Pancreas (tissue), 10 donors: ENCODE measurements around the gene TRIM34. TPM values are rescaled to one million over a fixed set of nuclear protein-coding genes. Genes with fewer than 3 reads are reported as not detected.
"Not testable (repeated sequence)": the region's sequence is repeated elsewhere in the genome, so short reads cannot be mapped to it uniquely, and the experiment has no call there.

ENCODE experiments used
- ATAC-seq, 4 donors: fragments of 200-7000 bp; cut with Tn5 transposase; one replicate each; pipeline versions ENCODE4 v1.8.0 to v1.9.1; 2020; ENCODE audit warnings: mild to moderate bottlenecking in 4 of 4, moderate library complexity in 4 of 4
- DNase-seq, 6 donors: peaks; one replicate each; pipeline ENCODE4 v3.0.0-alpha.2; 2020
- FAIRE-seq: peaks from 2 replicates; lab custom pipeline; 2012; peaks lifted over from hg19 to GRCh38; lab: Jason Lieb, UNC
- H3K27ac ChIP-seq, 4 donors: fragments of 200-600 bp; sonication (generic); 1 replicate in 3 of 4; 2 replicates in 1 of 4; pipeline versions ENCODE4 v1.5.0 to v1.8.0; 2020
- H3K27me3 ChIP-seq, 4 donors: fragments of 200-600 bp; one replicate each; pipeline ENCODE4 v1.8.0; 2021
- H3K36me3 ChIP-seq, 3 donors: fragments of 200-600 bp; sonication (generic) in 1 of 3; one replicate each; pipeline versions ENCODE4 v1.5.0 to v1.8.0; 2020 to 2021
- H3K4me1 ChIP-seq, 3 donors: fragments of 200-600 bp; one replicate each; pipeline ENCODE4 v1.8.0; 2021
- H3K4me3 ChIP-seq, 4 donors: fragments of 200-600 bp; sonication (generic) in 2 of 4; one replicate each; pipeline versions ENCODE4 v1.5.0 to v1.8.0; 2020 to 2021
- H3K9me3 ChIP-seq, 4 donors: fragments of 200-600 bp; one replicate each; pipeline ENCODE4 v1.8.0; 2021
- WGBS, 2 donors: extraction: QIAGEN DNeasy Blood & Tissue Kit; methylation state at CpG; one replicate each; pipeline ENCODE4 v1.1.7; 2013; 5-methylcytosine and 5-hydroxymethylcytosine counted together
- intact Hi-C, 3 donors: fragments of 100-400 bp; cut with DNase I; formaldehyde crosslinking; loops; one replicate each; pipeline versions ENCODE4 v1.11.1 to v1.14.2; 2022
- polyA plus RNA-seq, 2 donors: library from polyadenylated mRNA; stranded (reverse); fragments of 200-250 nt; gene quantifications; one replicate each; pipeline ENCODE4 v1.2.3, GENCODE V29; 2013
- total RNA-seq, 6 donors: library from RNA; stranded (reverse); fragmentation: NEBNext Ultra II Directional in 4 of 6; extraction: Animal tissue kit (Norgen Biotek cat#: 25700) in 4 of 6; gene quantifications; one replicate each; pipeline versions ENCODE4 v1.2.1 to v1.2.4, GENCODE V29; 2021 to 2023
- TF ChIP-seq, protein P1 (sequence below), 4 donors: fragments of 200-600 bp; sonication (generic) in 3 of 4; IDR thresholded peaks; one replicate each; pipeline versions ENCODE4 v1.5.0 to v1.8.0; 2021; ENCODE audit warnings: antibody characterized with exemption in 4 of 4
- donor health status: healthy with polysubstance abuse.
- donor health status: DM: no; HTN: no; CAD: no; lungs with moderate emphysema.
- donor health status: DM: no; HTN: no; CAD: no.
- donor health status: control.
- donor health status: control.
- donor health status: Bipolar disorder and iron deficiency.
- donor health status: DM: yes; HTN: yes; CAD: no.
- donor health status: DM: no; HTN: no; CAD: no.
- donor health status: DM: no; HTN: no; CAD: no.
- donor health status: DM: yes; HTN: yes; CAD: no.

TRIM34 gene
- total and polyA plus RNA-seq, 8 donors = 0.54 to 5.6 (median 1.6) TPM

DNA sequence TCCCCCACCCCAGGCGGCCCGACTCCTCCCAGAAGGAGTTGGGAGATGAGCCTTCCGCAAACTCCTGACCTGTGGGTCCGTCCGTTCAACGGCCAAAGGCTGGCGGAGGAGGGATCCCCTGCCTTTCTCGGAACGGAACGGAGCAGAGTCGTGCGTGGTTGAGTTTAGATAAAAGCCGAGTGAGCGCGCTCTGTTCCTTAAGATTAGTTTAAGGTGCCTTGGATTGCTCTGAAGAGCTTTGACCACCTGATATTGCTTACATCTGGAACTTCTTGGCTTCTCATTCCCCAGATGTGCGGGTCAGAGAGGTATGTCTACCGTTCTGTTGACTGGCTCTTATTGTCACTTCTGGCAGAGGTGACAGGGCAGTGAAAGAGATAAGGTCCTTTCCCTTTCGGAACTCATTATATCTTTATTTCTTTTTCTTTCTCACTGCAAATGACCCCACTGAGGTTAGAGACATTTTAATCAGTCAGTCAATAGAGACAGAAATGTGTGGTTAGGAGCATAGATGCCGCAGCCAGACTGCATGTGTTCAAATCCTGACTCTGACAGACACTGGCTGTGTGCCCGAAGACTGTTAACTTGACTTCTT, 28.1 kb upstream of the TRIM34 start, which contains the start of gene TRIM6:
TRIM6 (plus strand) TSS at position 31 of the 595 bp plus-strand sequence; CDS start at position 292, 261 bp downstream.
- DNase-seq (peak; percentile 34 to 66 (median 58)), FAIRE-seq (no peak), ATAC-seq (peak; percentile 63 to 71 (median 68))
- H3K9me3 ChIP-seq = no peaks in the 10 kb centered on the region
- TF ChIP-seq, protein P1, sequence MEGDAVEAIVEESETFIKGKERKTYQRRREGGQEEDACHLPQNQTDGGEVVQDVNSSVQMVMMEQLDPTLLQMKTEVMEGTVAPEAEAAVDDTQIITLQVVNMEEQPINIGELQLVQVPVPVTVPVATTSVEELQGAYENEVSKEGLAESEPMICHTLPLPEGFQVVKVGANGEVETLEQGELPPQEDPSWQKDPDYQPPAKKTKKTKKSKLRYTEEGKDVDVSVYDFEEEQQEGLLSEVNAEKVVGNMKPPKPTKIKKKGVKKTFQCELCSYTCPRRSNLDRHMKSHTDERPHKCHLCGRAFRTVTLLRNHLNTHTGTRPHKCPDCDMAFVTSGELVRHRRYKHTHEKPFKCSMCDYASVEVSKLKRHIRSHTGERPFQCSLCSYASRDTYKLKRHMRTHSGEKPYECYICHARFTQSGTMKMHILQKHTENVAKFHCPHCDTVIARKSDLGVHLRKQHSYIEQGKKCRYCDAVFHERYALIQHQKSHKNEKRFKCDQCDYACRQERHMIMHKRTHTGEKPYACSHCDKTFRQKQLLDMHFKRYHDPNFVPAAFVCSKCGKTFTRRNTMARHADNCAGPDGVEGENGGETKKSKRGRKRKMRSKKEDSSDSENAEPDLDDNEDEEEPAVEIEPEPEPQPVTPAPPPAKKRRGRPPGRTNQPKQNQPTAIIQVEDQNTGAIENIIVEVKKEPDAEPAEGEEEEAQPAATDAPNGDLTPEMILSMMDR (IDR thresholded peaks at IDR 0.05) = no peak
- peak within 1 kb of the TSS; percentile 7 to 48 (median 35) for H3K4me3 ChIP-seq
- peak within 1 kb of the TSS in 2 of 4 donors; percentile 12 to 50 for H3K27ac ChIP-seq
- intact Hi-C loops = no loop called here
- no peaks in the 10 kb centered on the region for H3K36me3 ChIP-seq
- peaks cover 10 to 14% (median 13%) of the 10 kb centered on the region in 3 donors for H3K4me1 ChIP-seq
- H3K27me3 ChIP-seq = no peaks in the 10 kb centered on the region
- WGBS, 2 donors = 3 to 8% methylated on average over 20 of the region's 20 CpGs

- ATAC-seq (no peak), DNase-seq (no peak), FAIRE-seq (no peak)
- Histone ChIP-seq H3K4me1 (peaks cover 10 to 14% (median 13%) of the 10 kb centered on the region in 3 donors), H3K27me3 (no peaks in the 10 kb centered on the region), H3K36me3 (no peaks in the 10 kb centered on the region), H3K9me3 (no peaks in the 10 kb centered on the region), H3K4me3 (no peak overlapping the region), H3K27ac (no peak overlapping the region)
- WGBS, 2 donors = 36 to 39% methylated on average over 3 of the region's 3 CpGs
- TF ChIP-seq, protein P1 (IDR thresholded peaks at IDR 0.05) = no peak
- intact Hi-C loops = no loop called here
Measured at GRCh38 chr11:5597953-5598352, 26.8 kb upstream of the TRIM34 start.

- FAIRE-seq = peak; percentile 73
- Histone ChIP-seq H3K27me3 (no peaks in the 10 kb centered on the region), H3K4me3 (no peak overlapping the region), H3K4me1 (peaks cover 10 to 14% (median 13%) of the 10 kb centered on the region in 3 donors), H3K27ac (peak overlapping the region; percentile 36 to 73 (median 48)), H3K9me3 (no peaks in the 10 kb centered on the region), H3K36me3 (no peaks in the 10 kb centered on the region)
- TF ChIP-seq, protein P1 (IDR thresholded peaks at IDR 0.05) = peak; percentile 41 to 78 (median 58)
- WGBS, 2 donors = 13 to 15% methylated on average over 9 of the region's 9 CpGs
- peak; percentile 66 to 80 (median 72) for DNase-seq
- peak; percentile 85 to 94 (median 92) for ATAC-seq
- intact Hi-C loops = no loop called here
Measured at GRCh38 chr11:5600374-5600851, 24.4 kb upstream of the TRIM34 start.

DNA sequence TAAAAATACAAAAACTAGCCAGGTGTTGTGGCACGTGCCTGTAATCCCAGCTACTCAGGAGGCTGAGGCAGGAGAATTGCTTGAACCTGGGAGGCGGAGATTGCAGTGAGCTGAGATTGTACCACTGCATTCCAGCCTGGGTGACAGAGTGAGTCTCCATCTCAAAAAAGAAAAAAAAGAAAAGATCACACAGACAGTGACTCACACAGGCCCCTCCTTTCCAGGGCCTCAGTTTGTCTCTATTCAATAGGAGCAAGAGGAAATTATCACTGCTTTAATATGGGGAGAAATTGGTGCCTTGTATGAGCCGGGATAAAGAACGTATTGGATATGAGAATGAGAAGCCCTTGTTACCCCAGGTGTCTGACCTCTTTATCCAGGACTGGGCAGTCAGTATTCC, 22.0 kb upstream of the TRIM34 start:
- ATAC-seq, H3K36me3 ChIP-seq, H3K4me3 ChIP-seq, H3K9me3 ChIP-seq, H3K27me3 ChIP-seq, FAIRE-seq, intact Hi-C loops, H3K27ac ChIP-seq, DNase-seq: not testable (repeated sequence)
- H3K4me1 ChIP-seq = peaks cover 8 to 13% (median 8%) of the 10 kb centered on the region in 3 donors
- WGBS, 2 donors = 93 to 99% methylated on average over 4 of the region's 4 CpGs

- WGBS, 2 donors = 94 to 97% methylated on average over 8 of the region's 8 CpGs
- H3K36me3 ChIP-seq = no peaks in the 10 kb centered on the region
- no peak for FAIRE-seq
- DNase-seq = no peak
- no peaks in the 10 kb centered on the region for H3K27me3 ChIP-seq
- no peak overlapping the region for H3K4me3 ChIP-seq
- no peak for ATAC-seq
- intact Hi-C loops = no loop called here
- H3K9me3 ChIP-seq = no peaks in the 10 kb centered on the region
- TF ChIP-seq, protein P1 (IDR thresholded peaks at IDR 0.05) = no peak
- peaks cover 3 to 11% (median 8%) of the 10 kb centered on the region in 3 donors for H3K4me1 ChIP-seq
- H3K27ac ChIP-seq = no peak overlapping the region
Measured at GRCh38 chr11:5603326-5603725, 21.5 kb upstream of the TRIM34 start.
